Measurements from ENCODE around the gene DPP6. TPM values are rescaled to one million over a fixed set of nuclear protein-coding genes. Genes with fewer than 3 reads are reported as not detected.

DPP6 gene
- total RNA-seq, 1 experiment from 2014 or later: not detected

DNA sequence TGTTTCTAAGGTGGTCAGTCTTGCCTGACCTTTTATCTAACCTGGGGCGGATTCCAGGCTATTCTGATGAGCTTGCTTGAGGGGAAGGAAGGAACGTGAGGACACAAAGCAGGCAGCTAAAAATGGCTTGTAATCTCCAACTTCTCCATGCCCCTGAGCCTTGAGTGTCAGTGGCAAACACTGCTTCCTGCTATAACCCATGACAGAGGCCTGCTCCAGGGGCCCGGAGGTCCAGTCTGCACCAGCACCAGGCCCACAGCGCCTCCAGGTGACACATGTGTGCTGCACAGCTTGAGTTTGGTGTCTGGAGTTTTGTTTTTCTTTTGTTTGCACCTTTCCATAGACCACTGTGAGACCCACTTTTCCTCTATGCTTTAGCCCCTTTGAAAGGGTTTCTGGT, 742.8 kb downstream of the DPP6 start:
- ATAC-seq: no peak
- H3K27me3 ChIP-seq (ENCODE audit: control insufficient read depth, insufficient read depth, low read length): peaks cover 2% of the 10 kb centered on the region

DNA sequence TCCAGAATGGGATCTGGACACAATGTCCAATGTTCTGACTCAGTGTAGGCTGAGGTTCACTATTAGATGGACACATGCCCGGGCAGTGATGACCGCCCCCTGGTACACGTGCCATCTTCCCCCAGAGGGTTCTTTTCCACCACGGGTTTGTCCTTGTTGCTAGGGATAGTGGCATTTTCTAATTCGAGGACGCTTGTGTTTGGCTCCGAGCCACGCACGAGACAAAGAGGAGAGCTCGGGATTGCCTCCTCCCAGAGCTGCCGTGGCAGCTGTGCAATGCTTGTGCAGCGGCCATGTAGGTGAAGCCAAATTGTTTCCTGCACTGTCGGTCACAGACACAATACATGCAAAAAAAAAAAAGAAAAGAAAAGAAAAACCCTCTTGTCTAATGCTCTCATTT, 743.2 kb downstream of the DPP6 start:
- intact Hi-C loops (cut with micrococcal nuclease; ENCODE audit: unreplicated experiment) (no loop called here), in situ Hi-C loops (cut with HindIII; ENCODE audit: low pct_unique_long_range_greater_than_20kb, low sequenced_read_pairs) (no loop called here)
- TF ChIP-seq, protein P1, sequence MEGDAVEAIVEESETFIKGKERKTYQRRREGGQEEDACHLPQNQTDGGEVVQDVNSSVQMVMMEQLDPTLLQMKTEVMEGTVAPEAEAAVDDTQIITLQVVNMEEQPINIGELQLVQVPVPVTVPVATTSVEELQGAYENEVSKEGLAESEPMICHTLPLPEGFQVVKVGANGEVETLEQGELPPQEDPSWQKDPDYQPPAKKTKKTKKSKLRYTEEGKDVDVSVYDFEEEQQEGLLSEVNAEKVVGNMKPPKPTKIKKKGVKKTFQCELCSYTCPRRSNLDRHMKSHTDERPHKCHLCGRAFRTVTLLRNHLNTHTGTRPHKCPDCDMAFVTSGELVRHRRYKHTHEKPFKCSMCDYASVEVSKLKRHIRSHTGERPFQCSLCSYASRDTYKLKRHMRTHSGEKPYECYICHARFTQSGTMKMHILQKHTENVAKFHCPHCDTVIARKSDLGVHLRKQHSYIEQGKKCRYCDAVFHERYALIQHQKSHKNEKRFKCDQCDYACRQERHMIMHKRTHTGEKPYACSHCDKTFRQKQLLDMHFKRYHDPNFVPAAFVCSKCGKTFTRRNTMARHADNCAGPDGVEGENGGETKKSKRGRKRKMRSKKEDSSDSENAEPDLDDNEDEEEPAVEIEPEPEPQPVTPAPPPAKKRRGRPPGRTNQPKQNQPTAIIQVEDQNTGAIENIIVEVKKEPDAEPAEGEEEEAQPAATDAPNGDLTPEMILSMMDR (IDR thresholded peaks at IDR 0.05): no peak
- no peak for TF ChIP-seq TCF7L2 (IDR thresholded peaks at IDR 0.05; ENCODE audit: low read depth, low read length)
- TF ChIP-seq, protein P2, sequence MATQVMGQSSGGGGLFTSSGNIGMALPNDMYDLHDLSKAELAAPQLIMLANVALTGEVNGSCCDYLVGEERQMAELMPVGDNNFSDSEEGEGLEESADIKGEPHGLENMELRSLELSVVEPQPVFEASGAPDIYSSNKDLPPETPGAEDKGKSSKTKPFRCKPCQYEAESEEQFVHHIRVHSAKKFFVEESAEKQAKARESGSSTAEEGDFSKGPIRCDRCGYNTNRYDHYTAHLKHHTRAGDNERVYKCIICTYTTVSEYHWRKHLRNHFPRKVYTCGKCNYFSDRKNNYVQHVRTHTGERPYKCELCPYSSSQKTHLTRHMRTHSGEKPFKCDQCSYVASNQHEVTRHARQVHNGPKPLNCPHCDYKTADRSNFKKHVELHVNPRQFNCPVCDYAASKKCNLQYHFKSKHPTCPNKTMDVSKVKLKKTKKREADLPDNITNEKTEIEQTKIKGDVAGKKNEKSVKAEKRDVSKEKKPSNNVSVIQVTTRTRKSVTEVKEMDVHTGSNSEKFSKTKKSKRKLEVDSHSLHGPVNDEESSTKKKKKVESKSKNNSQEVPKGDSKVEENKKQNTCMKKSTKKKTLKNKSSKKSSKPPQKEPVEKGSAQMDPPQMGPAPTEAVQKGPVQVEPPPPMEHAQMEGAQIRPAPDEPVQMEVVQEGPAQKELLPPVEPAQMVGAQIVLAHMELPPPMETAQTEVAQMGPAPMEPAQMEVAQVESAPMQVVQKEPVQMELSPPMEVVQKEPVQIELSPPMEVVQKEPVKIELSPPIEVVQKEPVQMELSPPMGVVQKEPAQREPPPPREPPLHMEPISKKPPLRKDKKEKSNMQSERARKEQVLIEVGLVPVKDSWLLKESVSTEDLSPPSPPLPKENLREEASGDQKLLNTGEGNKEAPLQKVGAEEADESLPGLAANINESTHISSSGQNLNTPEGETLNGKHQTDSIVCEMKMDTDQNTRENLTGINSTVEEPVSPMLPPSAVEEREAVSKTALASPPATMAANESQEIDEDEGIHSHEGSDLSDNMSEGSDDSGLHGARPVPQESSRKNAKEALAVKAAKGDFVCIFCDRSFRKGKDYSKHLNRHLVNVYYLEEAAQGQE (IDR thresholded peaks at IDR 0.05; ENCODE audit: insufficient read depth in 1 of 2, low read depth in 2 of 2, low read length in 1 of 2): no peak
- no peak for TF ChIP-seq POLR2AphosphoS5 (IDR thresholded peaks at IDR 0.05; ENCODE audit: low read depth, low read length)
- TF ChIP-seq SIN3A (IDR thresholded peaks at IDR 0.05; ENCODE audit: borderline replicate concordance, insufficient read depth, low read depth, low read length): no peak
- Histone ChIP-seq H3K36me3 (ENCODE audit: control insufficient read depth, insufficient read depth, low read length) (no peaks in the 10 kb centered on the region), H3K9me3 (ENCODE audit: control insufficient read depth, insufficient read depth, low read depth, low read length) (no peaks in the 10 kb centered on the region), H3K27ac (ENCODE audit: low read length) (no peak overlapping the region), H3K27me3 (ENCODE audit: control insufficient read depth, insufficient read depth, low read length) (peaks cover 2% of the 10 kb centered on the region), H3K4me3 (ENCODE audit: low read depth in 2 of 2, low read length in 2 of 2) (no peak overlapping the region), H3K4me1 (ENCODE audit: control insufficient read depth, insufficient read depth, low read length) (no peaks in the 10 kb centered on the region)
- no TSS peak for BruUV-seq (replicated peaks)
- ATAC-seq (no peak), DNase-seq (ENCODE audit: low read depth, low spot score) (no peak)
- CTCF ChIA-PET: no interaction called here
- POLR2A ChIA-PET: no interaction called here

More for the DNA sequence above, 742.8 kb downstream of the DPP6 start:
- H3K27ac ChIP-seq (ENCODE audit: low read length): no peak overlapping the region
- BruUV-seq (replicated peaks): no TSS peak
- no peak overlapping the region for H3K4me3 ChIP-seq (ENCODE audit: low read depth in 2 of 2, low read length in 2 of 2)
- POLR2A ChIA-PET: no interaction called here
- H3K4me1 ChIP-seq (ENCODE audit: control insufficient read depth, insufficient read depth, low read length): no peaks in the 10 kb centered on the region
- in situ Hi-C loops (cut with HindIII; ENCODE audit: low pct_unique_long_range_greater_than_20kb, low sequenced_read_pairs) (no loop called here), intact Hi-C loops (cut with micrococcal nuclease; ENCODE audit: unreplicated experiment) (no loop called here)
- H3K36me3 ChIP-seq (ENCODE audit: control insufficient read depth, insufficient read depth, low read length): no peaks in the 10 kb centered on the region
- DNase-seq (ENCODE audit: low read depth, low spot score): no peak
- TF ChIP-seq, protein P1 (IDR thresholded peaks at IDR 0.05): no peak
- TF ChIP-seq SIN3A (IDR thresholded peaks at IDR 0.05; ENCODE audit: borderline replicate concordance, insufficient read depth, low read depth, low read length): no peak
- no peak for TF ChIP-seq POLR2AphosphoS5 (IDR thresholded peaks at IDR 0.05; ENCODE audit: low read depth, low read length)
- TF ChIP-seq, protein P2 (IDR thresholded peaks at IDR 0.05; ENCODE audit: insufficient read depth in 1 of 2, low read depth in 2 of 2, low read length in 1 of 2): no peak
- no peak for TF ChIP-seq TCF7L2 (IDR thresholded peaks at IDR 0.05; ENCODE audit: low read depth, low read length)
- CTCF ChIA-PET: no interaction called here
- H3K9me3 ChIP-seq (ENCODE audit: control insufficient read depth, insufficient read depth, low read depth, low read length): no peaks in the 10 kb centered on the region

Measured in Panc1 (cell line).